H1 (cell line): ENCODE measurements around the gene PPFIA2. TPM values are rescaled to one million over a fixed set of nuclear protein-coding genes. Genes with fewer than 3 reads are reported as not detected.

ENCODE experiments used
- CTCF ChIA-PET: fragments of 300-600 bp; sonication (Branson Sonifier 250); formaldehyde crosslinking; loops from one replicate; lab custom pipeline; 2021; ENCODE audit not compliant: partially characterized antibody; lab: Charles Lee
- POLR2A ChIA-PET: fragments of 300-600 bp; sonication (Branson Sonifier 250); formaldehyde crosslinking; loops from one replicate; lab custom pipeline; 2021; ENCODE audit warnings: inconsistent platforms; ENCODE audit not compliant: partially characterized antibody; lab: Charles Lee
- DNase-seq, 2 experiments: peaks; one replicate each; pipeline versions ENCODE4 v3.0.0 to v3.0.0-alpha.2; 2010 to 2022; ENCODE audit warnings: low spot score in 2 of 2, low read depth in 1 of 2, mixed read lengths in 1 of 2
- FAIRE-seq: peaks from 2 replicates; lab custom pipeline; 2011; peaks lifted over from hg19 to GRCh38; lab: Jason Lieb, UNC
- H2AFZ ChIP-seq: 2 replicates; pipeline ENCODE4 v1.8.1; 2012; ENCODE audit warnings: low read length, inconsistent platforms
- H2AK5ac ChIP-seq: 2 replicates; pipeline ENCODE4 v1.6.1; 2013; ENCODE audit warnings: low read depth, low read length
- H2BK120ac ChIP-seq: replicated peaks from 2 replicates; pipeline ENCODE3; 2013; ENCODE audit warnings: low read depth, low read length, inconsistent platforms
- H2BK12ac ChIP-seq: 2 replicates; pipeline ENCODE4 v1.6.1; 2013; ENCODE audit warnings: low read depth, low read length
- H2BK15ac ChIP-seq: 2 replicates; pipeline ENCODE4 v1.6.1; 2013; ENCODE audit warnings: low read length
- H2BK20ac ChIP-seq: 2 replicates; pipeline ENCODE4 v1.6.1; 2013; ENCODE audit warnings: low read length
- H2BK5ac ChIP-seq: 2 replicates; pipeline ENCODE4 v1.6.1; 2013; ENCODE audit warnings: low read depth, low read length
- H3K14ac ChIP-seq: 2 replicates; pipeline ENCODE4 v1.6.1; 2013; ENCODE audit warnings: inconsistent platforms; ENCODE audit not compliant: insufficient read length
- H3K18ac ChIP-seq: 2 replicates; pipeline ENCODE4 v1.6.1; 2013; ENCODE audit warnings: low read length; ENCODE audit errors: extremely low read depth
- H3K23ac ChIP-seq: 2 replicates; pipeline ENCODE4 v1.6.1; 2013; ENCODE audit warnings: inconsistent platforms; ENCODE audit not compliant: insufficient read length
- H3K23me2 ChIP-seq: 2 replicates; pipeline ENCODE4 v1.6.1; 2013; ENCODE audit warnings: low read depth, low read length
- H3K27ac ChIP-seq: 2 replicates; pipeline ENCODE4 v1.6.1; 2011; ENCODE audit warnings: low read depth, low read length, inconsistent platforms
- H3K27me3 ChIP-seq, 4 experiments: replicated peaks in 1 of 4; 1 replicate in 1 of 4; 2 replicates in 3 of 4; pipeline versions ENCODE4 v1.6.1 to v1.8.1; 2011 to 2013; ENCODE audit warnings: low read length in 3 of 4, mild to moderate bottlenecking in 3 of 4, inconsistent platforms in 2 of 4, mixed read lengths in 2 of 4, moderate library complexity in 1 of 4; ENCODE audit not compliant: control insufficient read depth in 3 of 4, insufficient read depth in 3 of 4; ENCODE audit errors: extremely low read depth in 1 of 4
- H3K36me3 ChIP-seq, 4 experiments: 2 replicates each; pipeline versions ENCODE4 v1.6.1 to v1.8.1; 2011 to 2013; ENCODE audit warnings: mild to moderate bottlenecking in 4 of 4, low read length in 3 of 4, moderate library complexity in 2 of 4, control low read depth in 1 of 4, inconsistent platforms in 1 of 4; ENCODE audit not compliant: insufficient read depth in 4 of 4, control insufficient read depth in 2 of 4
- H3K4ac ChIP-seq: replicated peaks from 2 replicates; pipeline ENCODE3; 2013; ENCODE audit warnings: low read length, low read depth, mixed read lengths, inconsistent platforms; ENCODE audit not compliant: insufficient read length
- H3K4me1 ChIP-seq, 4 experiments: replicated peaks in 1 of 4; 1 replicate in 1 of 4; 2 replicates in 3 of 4; pipeline versions ENCODE4 v1.6.1 to v1.8.1; 2011 to 2013; ENCODE audit warnings: low read length in 3 of 4, inconsistent platforms in 2 of 4, mixed read lengths in 1 of 4; ENCODE audit not compliant: insufficient read depth in 4 of 4, control insufficient read depth in 3 of 4
- H3K4me2 ChIP-seq, 2 experiments: 2 replicates each; pipeline versions ENCODE4 v1.6.1 to v1.8.1; 2011 to 2013; ENCODE audit warnings: low read depth in 2 of 2, low read length in 2 of 2, control low read depth in 1 of 2, inconsistent platforms in 1 of 2, mild to moderate bottlenecking in 1 of 2; ENCODE audit not compliant: insufficient read depth in 1 of 2
- H3K4me3 ChIP-seq, 4 experiments: fragments of 200-600, 300-600 bp in 1 of 4; sonication (generic), shearing (Covaris generic), sonication (Bioruptor Twin) in 1 of 4; 2 replicates each; pipeline versions ENCODE4 v1.5.1 to v1.8.1; 2011 to 2016; ENCODE audit warnings: low read length in 4 of 4, low read depth in 3 of 4, control low read depth in 2 of 4, inconsistent platforms in 2 of 4, mild to moderate bottlenecking in 2 of 4, mixed read lengths in 1 of 4, moderate library complexity in 1 of 4; ENCODE audit not compliant: insufficient read depth in 2 of 4; ENCODE audit errors: extremely low read depth in 1 of 4
- H3K56ac ChIP-seq: replicated peaks from 2 replicates; pipeline ENCODE3; 2013; ENCODE audit warnings: low read depth, mild to moderate bottlenecking, mixed read lengths, low read length, inconsistent platforms; ENCODE audit not compliant: insufficient read length
- H3K79me1 ChIP-seq: 2 replicates; pipeline ENCODE4 v1.6.1; 2013; ENCODE audit warnings: low read depth, low read length, control low read depth
- H3K79me2 ChIP-seq, 2 experiments: 2 replicates each; pipeline versions ENCODE4 v1.6.1 to v1.8.1; 2012 to 2013; ENCODE audit warnings: low read length in 2 of 2, mild to moderate bottlenecking in 2 of 2, inconsistent platforms in 1 of 2; ENCODE audit not compliant: insufficient read depth in 2 of 2, control insufficient read depth in 1 of 2
- H3K9ac ChIP-seq, 4 experiments: replicated peaks in 1 of 4; 1 replicate in 1 of 4; 2 replicates in 3 of 4; pipeline versions ENCODE4 v1.6.1 to v1.8.1; 2011 to 2013; ENCODE audit warnings: low read depth in 3 of 4, low read length in 3 of 4, control low read depth in 2 of 4, mild to moderate bottlenecking in 2 of 4, moderate library complexity in 2 of 4, inconsistent platforms in 1 of 4; ENCODE audit errors: extremely low read depth in 1 of 4
- H3K9me3 ChIP-seq, 2 experiments: 2 replicates each; pipeline versions ENCODE4 v1.6.1 to v1.8.1; 2012 to 2013; ENCODE audit warnings: mild to moderate bottlenecking in 2 of 2, moderate library complexity in 2 of 2, control low read depth in 1 of 2, inconsistent platforms in 1 of 2, low read depth in 1 of 2, low read length in 1 of 2, mixed read lengths in 1 of 2; ENCODE audit not compliant: insufficient read depth in 2 of 2
- H4K20me1 ChIP-seq, 2 experiments: replicated peaks in 1 of 2; 2 replicates each; pipeline versions ENCODE3 to v1.8.1; 2011 to 2013; ENCODE audit warnings: inconsistent platforms in 2 of 2, low read length in 2 of 2, mild to moderate bottlenecking in 1 of 2; ENCODE audit not compliant: insufficient read depth in 2 of 2, control insufficient read depth in 1 of 2
- H4K5ac ChIP-seq: 2 replicates; pipeline ENCODE4 v1.6.1; 2013; ENCODE audit warnings: low read length, low read depth, mixed read lengths, inconsistent platforms; ENCODE audit not compliant: insufficient read length
- H4K8ac ChIP-seq: 2 replicates; pipeline ENCODE4 v1.8.0; 2013; ENCODE audit warnings: mild to moderate bottlenecking, moderate library complexity, low read length, inconsistent platforms; ENCODE audit not compliant: insufficient read depth; ENCODE audit errors: extremely low read depth
- H4K91ac ChIP-seq: replicated peaks from 2 replicates; pipeline ENCODE3; 2013; ENCODE audit warnings: low read length, mixed read lengths, inconsistent platforms; ENCODE audit not compliant: insufficient read length
- CHD1 ChIP-seq: IDR thresholded peaks from 2 replicates; pipeline ENCODE4 v1.6.1; 2012; ENCODE audit warnings: low read depth, low read length, improper control_type of control experiment
- CREB1 ChIP-seq: IDR thresholded peaks from 2 replicates; pipeline ENCODE4 v1.6.1; 2012; ENCODE audit warnings: inconsistent platforms
- CTCF ChIP-seq, 3 experiments: IDR thresholded peaks; 1 replicate in 2 of 3; 2 replicates in 1 of 3; pipeline versions ENCODE4 v1.5.1 to v1.6.1; 2011; ENCODE audit warnings: low read length in 3 of 3, mild to moderate bottlenecking in 3 of 3, inconsistent platforms in 2 of 3, low read depth in 1 of 3, moderate library complexity in 1 of 3; ENCODE audit not compliant: insufficient read depth in 1 of 3; ENCODE audit errors: control extremely low read depth in 1 of 3
- JUN ChIP-seq: IDR thresholded peaks from 2 replicates; pipeline ENCODE4 v1.6.1; 2011; ENCODE audit warnings: low read depth, mild to moderate bottlenecking, improper control_type of control experiment, low read length
- JUND ChIP-seq: IDR thresholded peaks from 2 replicates; pipeline ENCODE4 v1.6.1; 2011; ENCODE audit warnings: mild to moderate bottlenecking, improper control_type of control experiment, low read length
- SAP30 ChIP-seq: fragments of 300-600 bp; sonication (generic); IDR thresholded peaks from 2 replicates; pipeline ENCODE4 v1.7.1; 2012; ENCODE audit warnings: low read length, moderate library complexity, mild to moderate bottlenecking, inconsistent platforms; ENCODE audit not compliant: insufficient read depth, insufficient replicate concordance
- TEAD4 ChIP-seq: IDR thresholded peaks from 2 replicates; pipeline ENCODE4 v1.6.1; 2012; ENCODE audit warnings: low read depth, low read length, inconsistent platforms, mixed read lengths
- polyA plus RNA-seq, 7 experiments: library from polyadenylated mRNA; depleted of rRNA in 3 of 7; stranded (reverse) in 5 of 7; unstranded in 2 of 7; fragments of >200 nt in 5 of 7; fragments of 200-250 nt in 2 of 7; gene quantifications; 1 replicate in 5 of 7; 2 replicates in 1 of 7; 4 replicates in 1 of 7; pipeline versions ENCODE4 v1.2.1 to v1.2.3, GENCODE V29; 2011 to 2013; ENCODE audit warnings: missing spikeins in 2 of 7, mixed read lengths in 2 of 7
- total RNA-seq: library from RNA; stranded (reverse); fragmentation: NEBNext Ultra II Directional; extraction: Animal tissue kit (Norgen Biotek cat#: 25700); gene quantifications from 2 replicates; pipeline ENCODE4 v1.2.1, GENCODE V29; 2021

The PPFIA2 gene
- total and polyA plus RNA-seq, 2 of the 8 experiments (the other 6 are each of a cell fraction or from before 2014, with no cell fraction given): 1.2 to 1.8 TPM

- no peak overlapping the region for H3K9ac ChIP-seq
- H3K4ac ChIP-seq: no peak overlapping the region
- H2BK20ac ChIP-seq: no peak overlapping the region
- H3K23ac ChIP-seq: no peak overlapping the region
- no peaks in the 10 kb centered on the region for H3K79me2 ChIP-seq
- H4K5ac ChIP-seq: no peak overlapping the region
- H4K8ac ChIP-seq: no peak overlapping the region
- no peak for TF ChIP-seq CTCF (IDR thresholded peaks at IDR 0.05; ENCODE audit: control extremely low read depth in 1 of 3, insufficient read depth in 1 of 3, low read depth in 1 of 3, low read length in 3 of 3)
- no peak for TF ChIP-seq CREB1
- no peak for TF ChIP-seq TEAD4
- TF ChIP-seq CHD1: no peak
- TF ChIP-seq JUND: no peak
- TF ChIP-seq JUN: no peak
- TF ChIP-seq SAP30: no peak
- TF ChIP-seq, all 59 proteins: peak for 0
- H4K91ac ChIP-seq: no peak overlapping the region
- H3K18ac ChIP-seq: no peak overlapping the region
- H2BK120ac ChIP-seq: no peak overlapping the region
- FAIRE-seq (no peak), DNase-seq (no peak)
- no peaks in the 10 kb centered on the region for H3K79me1 ChIP-seq
- no peak overlapping the region for H3K4me2 ChIP-seq
- no peaks in the 10 kb centered on the region for H3K9me3 ChIP-seq
- ChIA-PET POLR2A (no interaction called here), CTCF (interaction anchor here (0.7 to 1.1 kb wide), 2 partner anchors 82 to 349 kb away, joined by 3 read pairs; no protein-coding TSS in a partner anchor)
- H2BK15ac ChIP-seq: no peak overlapping the region
- H2AFZ ChIP-seq: no peak overlapping the region
- H3K4me1 ChIP-seq: no peaks in the 10 kb centered on the region
- no peak overlapping the region for H2BK12ac ChIP-seq
- no peaks in the 10 kb centered on the region for H3K36me3 ChIP-seq
- no peak overlapping the region for H3K14ac ChIP-seq
- H3K56ac ChIP-seq: no peak overlapping the region
- H2AK5ac ChIP-seq: no peak overlapping the region
- H3K4me3 ChIP-seq: no peak overlapping the region
- H3K27me3 ChIP-seq: no peaks in the 10 kb centered on the region
- no peak overlapping the region for H2BK5ac ChIP-seq
- H3K27ac ChIP-seq: no peak overlapping the region
- no peaks in the 10 kb centered on the region for H3K23me2 ChIP-seq
- H4K20me1 ChIP-seq: no peaks in the 10 kb centered on the region
Measured at GRCh38 chr12:81633127-81633526, 126.0 kb downstream of the PPFIA2 start.
